HepG2 (cell line): Measurements from ENCODE around the gene SH3D19. TPM values are rescaled to one million over a fixed set of nuclear protein-coding genes. Genes with fewer than 3 reads are reported as not detected.

Experiments
- ATAC-seq: fragments of 200-7000 bp; cut with Tn5 transposase; 3 replicates; pipeline ENCODE4 v1.9.1; 2020; ENCODE audit warnings: mild to moderate bottlenecking, moderate library complexity
- BruUV-seq: library from RNA; stranded (reverse); fragments of 400-500 nt; replicated peaks from 2 replicates; lab custom pipeline; 2021; lab: Mats Ljungman, UMichigan
- CTCF ChIA-PET: fragments of 300-600 bp; formaldehyde crosslinking; extraction: SDS; loops from one replicate; lab custom pipeline; 2021; ENCODE audit warnings: low total read pairs, inconsistent platforms, low intra/inter-chr PET ratio; lab: Yijun Ruan, JAX
- POLR2A ChIA-PET: fragments of 350-600 bp; sonication (Branson Sonifier 250); formaldehyde crosslinking; loops from one replicate; lab custom pipeline; 2020; ENCODE audit warnings: antibody characterized with exemption, inconsistent platforms; lab: Yijun Ruan, JAX
- DNase-seq: peaks from one replicate; pipeline ENCODE4 v3.0.0-alpha.2; 2015; ENCODE audit warnings: low spot score
- FAIRE-seq: peaks from 3 replicates; lab custom pipeline; 2011; peaks lifted over from hg19 to GRCh38; lab: Jason Lieb, UNC
- H2AFZ ChIP-seq: one replicate; pipeline ENCODE4 v1.6.1; 2011; ENCODE audit warnings: low read length, inconsistent platforms
- H3K27ac ChIP-seq: fragments of 300-600 bp; 3 replicates; pipeline ENCODE4 v1.8.0; 2011; ENCODE audit warnings: mixed run types, mild to moderate bottlenecking, mixed read lengths, low read length, inconsistent platforms; ENCODE audit not compliant: insufficient read depth; ENCODE audit errors: extremely low read length
- H3K27me3 ChIP-seq, 2 experiments: fragments of 200-600 bp in 1 of 2; 2 replicates in 1 of 2; 3 replicates in 1 of 2; pipeline versions ENCODE4 v1.6.0 to v1.8.0; 2011; ENCODE audit warnings: low read length in 2 of 2, mild to moderate bottlenecking in 2 of 2, moderate library complexity in 2 of 2, inconsistent platforms in 1 of 2; ENCODE audit not compliant: insufficient read depth in 2 of 2, control insufficient read depth in 1 of 2
- H3K36me3 ChIP-seq, 2 experiments: fragments of 200-600 bp in 1 of 2; replicated peaks in 1 of 2; 2 replicates in 1 of 2; 3 replicates in 1 of 2; pipeline versions ENCODE4 v1.5.1 to v1.8.0; 2011; ENCODE audit warnings: low read length in 2 of 2, inconsistent platforms in 1 of 2; ENCODE audit not compliant: insufficient read depth in 2 of 2, control insufficient read depth in 1 of 2
- H3K4me1 ChIP-seq: 2 replicates; pipeline ENCODE4 v1.5.1; 2012; ENCODE audit warnings: low read length, inconsistent platforms; ENCODE audit not compliant: insufficient read depth
- H3K4me2 ChIP-seq: 2 replicates; pipeline ENCODE4 v1.6.0; 2011; ENCODE audit warnings: low read depth, low read length, inconsistent platforms
- H3K4me3 ChIP-seq, 3 experiments: fragments of 200-600 bp in 1 of 3; sonication (generic), shearing (Covaris generic) in 1 of 3; replicated peaks in 1 of 3; 2 replicates each; pipeline ENCODE4 v1.5.1; 2011 to 2016; ENCODE audit warnings: low read length in 3 of 3, inconsistent platforms in 2 of 3, low read depth in 2 of 3, mild to moderate bottlenecking in 2 of 3, control low read depth in 1 of 3, mixed read lengths in 1 of 3; ENCODE audit not compliant: insufficient read depth in 1 of 3
- H3K79me2 ChIP-seq: one replicate; pipeline ENCODE4 v1.6.1; 2011; ENCODE audit warnings: low read length, inconsistent platforms; ENCODE audit not compliant: insufficient read depth
- H3K9ac ChIP-seq: 2 replicates; pipeline ENCODE4 v1.6.0; 2011; ENCODE audit warnings: mild to moderate bottlenecking, low read depth, low read length, inconsistent platforms; ENCODE audit not compliant: insufficient read depth
- H3K9me3 ChIP-seq: 2 replicates; pipeline ENCODE4 v1.5.1; 2012; ENCODE audit warnings: mild to moderate bottlenecking, low read length
- H4K20me1 ChIP-seq: 2 replicates; pipeline ENCODE4 v1.6.0; 2011; ENCODE audit warnings: inconsistent platforms, mild to moderate bottlenecking, low read length, moderate library complexity; ENCODE audit not compliant: insufficient read depth
- BCL6 ChIP-seq: IDR thresholded peaks from 2 replicates; pipeline ENCODE4 v1.6.1; 2016; ENCODE audit warnings: missing genetic modification reagents, missing compliant biosample characterization
- GLMP ChIP-seq: sonication (generic); formaldehyde crosslinking; IDR thresholded peaks from 2 replicates; pipeline ENCODE4 v1.9.0; 2021; ENCODE audit warnings: missing genetic modification reagents, mild to moderate bottlenecking, borderline replicate concordance
- HMGXB4 ChIP-seq, 2 experiments: sonication (generic) in 1 of 2; formaldehyde crosslinking in 1 of 2; IDR thresholded peaks; 2 replicates each; pipeline versions ENCODE4 v1.4.0 to v1.6.1; 2018 to 2020; ENCODE audit warnings: missing genetic modification reagents in 2 of 2, borderline replicate concordance in 1 of 2, low read depth in 1 of 2, mild to moderate bottlenecking in 1 of 2, missing biosample characterization in 1 of 2
- HNRNPH1 ChIP-seq: fragments of 200-400 bp; formaldehyde crosslinking; optimal IDR thresholded peaks from 2 replicates; pipeline ENCODE3; 2017; ENCODE audit warnings: mild to moderate bottlenecking, low read depth, low read length
- MTA3 ChIP-seq: sonication (generic); formaldehyde crosslinking; IDR thresholded peaks from 2 replicates; pipeline ENCODE4 v1.4.0; 2020; ENCODE audit warnings: missing genetic modification reagents
- STAT5B ChIP-seq: sonication (generic); formaldehyde crosslinking; IDR thresholded peaks from 2 replicates; pipeline ENCODE4 v1.4.0; 2020; ENCODE audit warnings: missing genetic modification reagents
- TFDP2 ChIP-seq: sonication (generic); formaldehyde crosslinking; IDR thresholded peaks from 2 replicates; pipeline ENCODE4 v1.4.0; 2020; ENCODE audit warnings: missing genetic modification reagents
- TFE3 ChIP-seq: IDR thresholded peaks from 2 replicates; pipeline ENCODE4 v1.6.1; 2016
- ZNF251 ChIP-seq: sonication (generic); formaldehyde crosslinking; IDR thresholded peaks from 2 replicates; pipeline ENCODE4 v1.9.0; 2021; ENCODE audit warnings: mild to moderate bottlenecking, missing genetic modification reagents
- ZNF800 ChIP-seq: sonication (generic); formaldehyde crosslinking; IDR thresholded peaks from 2 replicates; pipeline ENCODE4 v1.4.0; 2020; ENCODE audit warnings: missing genetic modification reagents
- ZSCAN12 ChIP-seq: sonication (generic); formaldehyde crosslinking; IDR thresholded peaks from 2 replicates; pipeline ENCODE4 v1.9.0; 2021; ENCODE audit warnings: mild to moderate bottlenecking, missing genetic modification reagents
- WGBS: methylation state at CpG from one replicate; pipeline ENCODE4 v1.1.6; 2017; ENCODE audit warnings: low lambda C conversion rate; 5-methylcytosine and 5-hydroxymethylcytosine counted together
- in situ Hi-C: cut with HindIII; loops from 2 replicates; pipeline ENCODE4 v1.10.0; 2017; ENCODE audit warnings: low pct_unique_long_range_greater_than_20kb; ENCODE audit not compliant: extremely low pct_ligation_motif_present
- intact Hi-C: fragments of 100-400 bp; cut with micrococcal nuclease; formaldehyde crosslinking; loops from one replicate; pipeline ENCODE4 v1.10.0; 2022; ENCODE audit not compliant: unreplicated experiment
- polyA plus RNA-seq, 8 experiments: library from polyadenylated mRNA; depleted of rRNA in 3 of 8; stranded (reverse) in 7 of 8; unstranded in 1 of 8; fragments of >200 nt; fragmentation: Illumina TruSeq in 4 of 8; extraction: Trizol in 4 of 8; gene quantifications; 2 replicates each; pipeline versions ENCODE4 v1.2.1 to v1.2.3, GENCODE V29; 2011 to 2016; ENCODE audit warnings: low read depth in 4 of 8, missing spikeins in 1 of 8, mixed read lengths in 1 of 8; ENCODE audit not compliant: insufficient read depth in 1 of 8
- total RNA-seq, 5 experiments: library from RNA; depleted of rRNA; stranded (reverse); fragments of >200 nt; fragmentation: Illumina TruSeq; extraction: Trizol; gene quantifications; 2 replicates each; pipeline ENCODE4 v1.2.3, GENCODE V29; 2016; ENCODE audit warnings: low read depth in 1 of 5

The SH3D19 gene
- total and polyA plus RNA-seq, 2 of the 13 experiments (the other 11 are each of a cell fraction or from before 2014, with no cell fraction given), result 31.2 to 38.0 TPM

GRCh38 chr4:151157543-151157942 lies 167.9 kb downstream of the SH3D19 start:
- in situ Hi-C loops (no loop called here), intact Hi-C loops (no loop called here)
- TF ChIP-seq MTA3 (CRISPR knock-in tag), result no peak
- TF ChIP-seq ZNF251 (CRISPR knock-in tag), result no peak
- Histone ChIP-seq H3K4me3 (no peak overlapping the region), H3K27ac (no peak overlapping the region), H3K4me1 (no peaks in the 10 kb centered on the region), H3K79me2 (no peaks in the 10 kb centered on the region), H4K20me1 (no peaks in the 10 kb centered on the region), H3K9ac (no peak overlapping the region), H3K27me3 (no peaks in the 10 kb centered on the region), H3K36me3 (peaks cover 5 to 37% of the 10 kb centered on the region in 2 experiments), H2AFZ (no peak overlapping the region), H3K9me3 (no peaks in the 10 kb centered on the region), H3K4me2 (no peak overlapping the region)
- FAIRE-seq (no peak), DNase-seq (no peak), ATAC-seq (no peak)
- POLR2A ChIA-PET, result no interaction called here
- 92% methylated on average over 2 of the region's 2 CpGs for WGBS
- no TSS peak for BruUV-seq
- CTCF ChIA-PET, result no interaction called here

- no TSS peak for BruUV-seq
- DNase-seq, result no peak
- TF ChIP-seq ZNF800 (CRISPR knock-in tag) (no peak), BCL6 (CRISPR knock-in tag) (no peak), ZSCAN12 (CRISPR knock-in tag) (no peak), TFE3 (no peak), HNRNPH1 (no peak), GLMP (no peak), HMGXB4 (CRISPR knock-in tag; IDR thresholded peaks at IDR 0.05; ENCODE audit: borderline replicate concordance in 1 of 2, low read depth in 1 of 2) (no peak), STAT5B (CRISPR knock-in tag) (no peak), TFDP2 (no peak)
These were observed 171.8 kb downstream of the SH3D19 start for GRCh38 chr4:151153585-151153984.

More at GRCh38 chr4:151153585-151153984, 171.8 kb downstream of the SH3D19 start:
- Histone ChIP-seq H3K9me3 (no peaks in the 10 kb centered on the region), H3K27me3 (no peaks in the 10 kb centered on the region), H3K9ac (no peak overlapping the region), H4K20me1 (no peaks in the 10 kb centered on the region), H2AFZ (no peak overlapping the region), H3K79me2 (no peaks in the 10 kb centered on the region), H3K4me1 (no peaks in the 10 kb centered on the region), H3K4me2 (no peak overlapping the region), H3K27ac (no peak overlapping the region), H3K36me3 (peaks cover 2 to 41% of the 10 kb centered on the region in 2 experiments; a peak in 4 of 5 replicates), H3K4me3 (no peak overlapping the region)
- FAIRE-seq (no peak), ATAC-seq (no peak)
- POLR2A ChIA-PET, result no interaction called here
- in situ Hi-C loops, result no loop called here
- intact Hi-C loops, result no loop called here
- CTCF ChIA-PET, result no interaction called here
- WGBS, result 98% methylated on average over 2 of the region's 2 CpGs
